ENCODE data around the gene CTDSPL2.
A peak's percentile ranks its signal among the peaks of the same experiment; 100 is the strongest.
"Not testable (repeated sequence)": the region's sequence is repeated elsewhere in the genome, so short reads cannot be mapped to it uniquely, and the experiment has no call there.

The CTDSPL2 gene

GRCh38 chr15:44489464-44489863, 62.0 kb downstream of the CTDSPL2 start:
- peak in 1 of 2 experiments; percentile 72 for DNase-seq

- DNase-seq = peak in 1 of 2 experiments; percentile 16
Measured at GRCh38 chr15:44490622-44491021, 63.2 kb downstream of the CTDSPL2 start.

GRCh38 chr15:44492040-44492439, 64.6 kb downstream of the CTDSPL2 start:
- no peak for DNase-seq

- no peak for DNase-seq
Measured at GRCh38 chr15:44492672-44493071, 65.2 kb downstream of the CTDSPL2 start.

- no peak for DNase-seq
Measured at GRCh38 chr15:44495562-44495961, 68.1 kb downstream of the CTDSPL2 start.

- no peak for DNase-seq
Measured at GRCh38 chr15:44500555-44500954, 73.1 kb downstream of the CTDSPL2 start.

- peak in 1 of 2 experiments; percentile 40 for DNase-seq
Measured at GRCh38 chr15:44501768-44502366, 74.4 kb downstream of the CTDSPL2 start.

GRCh38 chr15:44516436-44516835, 89.0 kb downstream of the CTDSPL2 start:
- DNase-seq = no peak

GRCh38 chr15:44519537-44519936, 92.1 kb downstream of the CTDSPL2 start:
- DNase-seq = no peak

- no peak for DNase-seq
Measured at GRCh38 chr15:44525018-44525417, 97.6 kb downstream of the CTDSPL2 start.

GRCh38 chr15:44527241-44527640, 99.8 kb downstream of the CTDSPL2 start:
- no peak for DNase-seq

- no peak for DNase-seq
Measured at GRCh38 chr15:44529864-44530604, 102.6 kb downstream of the CTDSPL2 start.

- no peak for DNase-seq
Measured at GRCh38 chr15:44530653-44531052, 103.2 kb downstream of the CTDSPL2 start.

- DNase-seq = not testable (repeated sequence)
Measured at GRCh38 chr15:44532275-44532674, 104.8 kb downstream of the CTDSPL2 start.

- peak in 1 of 2 experiments; percentile 7 for DNase-seq
Measured at GRCh38 chr15:44532689-44533088, 105.3 kb downstream of the CTDSPL2 start.

GRCh38 chr15:44535092-44535491, 107.7 kb downstream of the CTDSPL2 start:
- no peak for DNase-seq

- peak in 1 of 2 experiments; percentile 32 for DNase-seq
Measured at GRCh38 chr15:44535523-44536301, 108.3 kb downstream of the CTDSPL2 start.

GRCh38 chr15:44536302-44536961, 109.0 kb downstream of the CTDSPL2 start:
- DNase-seq = peak; percentile 85 to 95

GRCh38 chr15:44536962-44537734, 109.7 kb downstream of the CTDSPL2 start, which contains the start of gene EIF3J:
TSS of gene EIF3J (plus strand) at chr15:44537147. CDS start at chr15:44537195, 48 bp downstream.
- DNase-seq = peak; percentile 85 to 95

GRCh38 chr15:44537735-44538240, 110.4 kb downstream of the CTDSPL2 start:
- DNase-seq = peak in 1 of 2 experiments; percentile 34

- DNase-seq = peak in 1 of 2 experiments; percentile 10
Measured at GRCh38 chr15:44541282-44541958, 114.0 kb downstream of the CTDSPL2 start.
